ENCODE data around the gene PREP.

PREP gene

DNA sequence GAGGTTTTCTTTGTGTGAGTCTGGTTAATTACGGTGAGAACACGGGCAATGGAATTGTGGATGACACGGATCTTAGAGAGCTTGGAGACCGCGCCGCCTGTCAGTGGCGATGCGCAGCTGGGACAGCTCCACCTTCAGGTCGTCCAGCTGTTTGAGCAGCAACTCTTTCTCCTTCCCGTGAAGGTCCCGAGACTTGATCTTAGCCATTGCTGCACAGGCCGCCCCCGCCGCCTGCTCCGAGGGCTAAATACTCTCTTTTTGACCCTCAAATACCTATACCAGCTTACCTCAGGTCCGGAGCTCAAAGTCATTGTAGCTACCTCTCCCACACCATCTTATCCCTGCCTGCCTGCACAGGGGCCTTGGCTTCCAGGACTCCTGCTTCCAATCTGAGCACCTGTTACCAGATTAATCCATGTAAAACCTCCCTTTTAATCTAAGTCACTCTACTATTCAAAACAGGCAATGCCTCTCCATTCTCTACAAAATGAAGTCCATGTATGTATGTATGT, 100.2 kb downstream of the PREP start:
- DNase-seq, result no peak

DNA sequence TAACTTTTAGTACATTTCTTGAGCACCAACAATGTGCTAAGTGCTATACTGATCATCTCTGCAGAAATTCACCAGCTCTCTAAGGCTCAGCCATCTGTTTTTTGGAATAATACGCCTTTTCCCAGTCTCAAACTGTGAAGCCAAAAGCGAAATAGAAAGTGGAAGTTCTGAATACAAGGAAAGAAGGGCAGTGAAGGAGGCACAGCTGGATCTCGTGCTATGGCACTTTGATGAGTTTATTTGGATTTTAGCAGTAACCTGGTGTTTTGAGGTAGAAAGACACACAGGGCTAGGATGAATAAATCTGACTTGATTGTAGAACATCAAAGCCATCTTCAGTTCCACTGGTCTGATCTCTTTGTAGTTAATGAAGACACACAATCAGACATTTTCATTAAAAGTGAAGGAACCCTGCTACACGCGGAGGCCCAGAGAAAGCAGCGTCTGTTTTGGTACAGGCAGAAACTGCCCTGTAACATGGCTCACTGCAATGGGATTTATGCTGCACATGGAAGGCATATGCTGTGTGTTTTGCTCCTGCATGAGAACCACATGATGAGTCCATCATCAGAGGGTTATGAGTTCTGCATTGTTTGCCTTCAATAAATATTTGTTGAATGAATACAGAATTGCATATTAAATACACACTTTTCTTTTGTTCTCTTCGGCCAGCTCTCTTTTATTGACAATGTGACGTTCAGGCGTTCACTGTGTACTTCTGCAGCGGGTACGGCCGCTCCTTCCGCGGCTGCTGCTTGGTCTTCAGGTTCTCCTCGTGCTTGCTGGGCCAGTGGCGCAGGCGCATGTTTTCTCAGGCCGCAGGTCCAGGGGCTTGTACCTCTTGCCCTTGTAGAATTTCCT, 100.9 kb downstream of the PREP start:
- no peak for DNase-seq

DNA sequence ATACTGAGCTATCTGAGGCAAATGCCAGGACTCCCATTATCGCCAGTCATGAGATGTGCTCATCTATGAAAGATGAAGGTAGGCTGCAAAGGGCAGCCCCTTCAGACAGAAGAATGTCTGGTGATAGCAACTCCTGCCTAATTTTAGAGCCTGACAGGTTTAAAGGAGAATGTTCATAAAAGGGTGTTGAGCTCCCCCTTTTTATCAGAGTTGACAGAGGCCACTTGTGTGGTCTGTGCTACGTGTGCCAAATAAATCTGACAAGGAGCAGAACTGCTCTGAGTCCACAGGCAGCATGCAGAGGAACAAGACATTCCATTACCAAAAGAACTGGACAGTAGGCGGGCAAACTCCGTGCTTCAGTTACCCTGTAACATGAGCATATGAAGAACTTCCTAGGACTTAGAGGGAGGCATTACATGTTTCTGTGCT, 101.8 kb downstream of the PREP start:
- no peak for DNase-seq

DNA sequence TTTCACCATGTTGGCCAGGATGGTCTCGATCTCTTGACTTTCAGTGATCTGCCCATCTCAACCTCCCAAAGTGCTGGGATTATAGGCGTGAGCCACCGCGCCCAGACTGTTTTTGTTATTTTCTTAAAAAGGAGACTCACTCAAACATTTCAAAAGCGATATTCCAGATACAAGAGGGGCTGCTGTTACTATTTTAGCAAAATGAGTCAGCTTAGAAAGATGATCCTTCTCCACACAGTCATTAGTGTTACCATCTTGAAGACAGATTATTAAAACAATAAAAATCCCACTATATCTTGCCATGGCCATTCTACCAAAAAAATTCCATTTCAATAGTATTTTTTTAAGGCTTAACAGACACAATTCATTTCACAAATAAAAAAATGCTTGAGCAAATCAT, 102.8 kb downstream of the PREP start:
- no peak for DNase-seq

DNA sequence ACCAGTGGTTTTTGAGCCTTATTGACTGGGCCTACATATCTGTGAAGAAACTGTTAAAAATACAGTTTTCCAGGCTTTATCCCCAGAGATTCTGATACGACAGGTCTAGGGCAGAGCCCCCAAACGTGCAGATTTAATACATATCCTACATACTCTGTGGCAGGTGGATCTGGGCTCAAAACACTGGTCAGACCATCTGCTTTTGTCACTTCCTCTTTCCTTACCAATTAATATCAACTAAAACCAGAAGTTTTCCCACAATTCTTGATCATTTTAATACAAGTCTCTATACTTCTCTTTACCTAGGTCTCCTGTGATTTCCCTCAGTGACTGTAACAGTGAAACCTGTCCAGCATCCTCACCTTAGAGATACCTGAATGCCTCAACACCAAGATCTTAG, 108.8 kb downstream of the PREP start:
- no peak for DNase-seq

DNA sequence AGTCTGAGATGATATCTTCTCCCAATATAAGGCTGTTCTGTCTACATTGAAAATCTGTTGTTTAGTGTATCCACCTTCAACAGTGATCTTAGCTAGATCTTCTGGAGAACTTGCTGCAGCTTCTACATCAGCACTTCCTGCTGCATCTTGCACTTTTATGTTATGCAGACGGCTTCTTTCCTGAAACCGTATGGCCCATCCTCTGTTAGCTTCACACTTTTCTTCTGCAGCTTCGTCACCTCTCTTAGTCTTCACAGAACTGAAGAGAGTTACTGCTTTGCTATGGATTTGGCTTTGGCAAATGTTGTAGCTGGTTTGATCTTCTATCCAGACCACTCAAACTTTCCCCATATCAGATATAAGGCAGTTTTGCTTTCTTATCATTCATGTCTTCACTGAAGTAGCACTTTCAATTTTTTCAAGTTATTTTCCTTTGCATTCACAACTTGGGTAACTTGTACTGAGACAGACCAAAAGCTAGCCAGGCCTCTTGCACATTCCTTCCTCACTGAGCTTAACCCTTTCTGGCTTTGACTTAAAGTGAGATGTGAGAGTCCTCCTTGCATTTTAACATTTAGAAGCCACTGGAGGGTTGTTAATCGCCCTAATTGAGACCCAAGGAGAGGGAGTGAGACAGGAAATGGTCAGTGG, 110.1 kb downstream of the PREP start:
- DNase-seq, result no peak

DNA sequence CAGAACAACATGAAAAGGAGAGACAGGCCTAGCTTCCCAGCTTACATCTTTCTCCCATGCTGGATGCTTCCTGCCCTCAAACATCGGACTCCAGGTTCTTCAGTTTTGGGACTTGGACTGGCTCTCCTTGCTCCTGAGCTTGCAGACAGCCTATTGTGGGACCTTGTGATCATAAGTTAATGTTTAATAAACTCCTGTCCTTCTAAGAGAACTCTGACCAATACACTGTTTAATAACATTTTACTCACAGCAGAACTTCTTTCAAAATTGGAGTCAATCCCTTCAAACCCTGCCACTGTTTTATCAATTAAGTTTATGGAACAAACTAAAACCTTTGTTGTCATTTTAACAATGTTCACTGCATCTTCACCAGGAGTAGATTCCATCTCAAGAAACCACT, 111.4 kb downstream of the PREP start:
- DNase-seq, result no peak

DNA sequence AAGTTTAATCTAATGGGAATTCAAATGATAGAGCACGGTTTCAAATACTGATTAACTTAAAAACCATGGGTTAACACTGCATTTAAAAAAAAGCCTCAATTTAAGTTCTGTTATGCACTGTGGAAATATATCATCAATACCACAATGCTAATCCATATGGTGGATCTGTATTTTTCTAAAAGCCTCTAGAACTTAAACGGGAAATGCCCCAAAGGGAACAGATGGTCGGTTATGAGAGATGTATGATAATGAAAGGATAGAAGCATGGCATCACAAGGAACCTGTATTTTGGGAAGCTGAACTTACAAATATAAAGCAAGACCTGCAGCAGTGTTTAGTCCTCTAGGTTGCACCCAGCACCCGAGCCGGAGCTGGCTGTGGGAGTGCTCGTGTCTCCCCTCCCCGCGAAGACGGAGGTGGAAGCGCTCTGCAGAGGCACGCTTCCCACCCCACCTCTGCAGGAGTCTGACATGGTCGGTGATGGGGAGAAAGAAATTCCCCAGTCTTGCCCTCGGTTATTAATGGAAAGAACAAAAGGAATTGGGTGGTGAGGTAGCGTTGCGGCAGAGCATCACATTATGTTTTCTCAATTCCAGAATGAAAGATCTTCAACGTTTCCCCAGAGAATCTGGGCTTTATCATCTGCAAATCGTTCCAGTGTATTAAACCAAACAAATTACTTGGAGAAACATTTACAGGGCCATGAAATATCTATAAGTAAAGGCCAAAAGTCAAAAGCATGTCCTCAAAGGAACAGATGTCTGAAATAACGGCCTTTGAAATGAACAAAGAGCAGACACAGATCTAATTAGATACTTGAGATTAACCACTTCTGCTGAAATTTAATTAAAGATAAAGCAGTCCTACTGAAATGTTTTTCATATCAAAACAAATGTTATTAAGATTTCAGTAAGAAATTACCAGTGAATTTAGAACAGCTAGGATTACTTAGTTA, 120.0 kb downstream of the PREP start:
- DNase-seq, result no peak

DNA sequence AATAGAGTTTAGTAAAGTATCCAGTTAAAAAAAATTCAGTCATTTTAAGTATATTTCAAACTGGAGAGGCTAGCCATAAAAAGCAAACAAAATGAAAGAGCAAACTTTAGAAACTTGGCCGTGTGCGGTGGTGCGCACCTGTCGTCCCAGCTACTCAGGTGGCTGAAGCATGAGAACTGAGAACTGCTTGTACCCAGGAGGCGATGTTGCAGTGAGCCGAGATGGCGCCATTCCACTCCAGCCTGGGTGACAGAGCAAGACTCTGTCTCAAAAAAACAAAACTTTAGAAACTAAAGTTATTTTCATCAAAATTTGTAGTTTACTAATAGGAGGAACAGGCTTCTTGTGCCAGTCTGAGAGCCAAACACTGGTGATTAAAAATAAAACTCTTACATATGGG, 122.8 kb downstream of the PREP start:
- no peak for DNase-seq

DNA sequence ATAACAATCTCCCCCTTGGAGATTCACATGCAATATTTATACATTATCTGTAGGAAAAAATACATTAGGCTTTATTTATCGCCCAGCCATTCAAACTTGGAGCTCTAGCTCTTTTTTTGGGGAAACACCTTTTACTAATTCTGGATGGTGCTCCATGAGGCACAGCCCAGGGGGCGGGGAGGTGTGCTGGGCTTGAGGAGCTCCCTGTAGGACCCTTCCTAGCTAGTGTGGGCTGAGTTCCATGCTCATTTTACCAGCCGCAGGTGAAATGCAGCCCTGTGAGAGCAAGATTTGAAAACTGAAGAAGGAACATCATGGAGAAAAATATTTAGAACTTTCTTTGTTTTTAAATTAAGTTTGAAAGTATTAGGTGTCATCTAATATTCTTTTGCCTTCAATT, 123.4 kb downstream of the PREP start:
- DNase-seq, result no peak

DNA sequence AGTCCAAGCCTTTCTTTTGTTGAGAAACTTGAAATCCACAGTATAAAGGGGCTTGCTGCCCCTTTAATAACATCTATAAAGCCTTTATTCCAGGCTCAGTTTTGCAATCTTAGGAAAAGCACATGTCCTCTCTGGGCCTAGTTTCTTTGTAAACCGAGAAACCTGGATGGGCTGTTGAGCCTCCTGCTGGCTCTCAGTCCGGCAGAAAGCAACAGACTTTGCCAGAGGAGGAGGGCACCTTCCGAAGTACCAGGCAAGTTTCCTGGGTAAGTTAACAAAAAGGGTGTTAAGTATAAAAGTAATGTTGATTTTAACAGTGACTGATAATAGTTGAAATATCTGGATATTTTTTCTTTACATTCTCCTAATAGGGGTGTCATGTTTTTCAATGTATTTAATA, 124.1 kb downstream of the PREP start:
- no peak for DNase-seq

DNA sequence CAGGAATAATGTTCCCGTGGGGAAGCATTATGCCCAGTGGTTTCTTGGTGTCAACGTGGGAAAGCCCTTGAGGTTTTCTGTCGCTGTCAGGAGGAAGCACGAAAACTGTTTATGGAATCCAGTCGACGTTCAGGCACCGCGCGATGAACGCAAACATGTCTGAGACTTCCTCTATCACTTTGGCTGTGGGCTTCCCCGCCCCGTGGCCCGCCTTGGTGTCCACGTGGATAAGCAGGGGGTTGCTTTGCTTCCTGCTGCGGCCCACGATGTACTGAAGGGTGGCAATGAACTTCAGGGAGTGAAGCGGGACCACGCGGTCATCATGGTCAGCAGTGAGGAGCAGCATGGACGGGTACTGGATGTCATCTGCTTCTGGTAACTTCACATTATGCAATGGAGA, 124.8 kb downstream of the PREP start:
- DNase-seq, result no peak

DNA sequence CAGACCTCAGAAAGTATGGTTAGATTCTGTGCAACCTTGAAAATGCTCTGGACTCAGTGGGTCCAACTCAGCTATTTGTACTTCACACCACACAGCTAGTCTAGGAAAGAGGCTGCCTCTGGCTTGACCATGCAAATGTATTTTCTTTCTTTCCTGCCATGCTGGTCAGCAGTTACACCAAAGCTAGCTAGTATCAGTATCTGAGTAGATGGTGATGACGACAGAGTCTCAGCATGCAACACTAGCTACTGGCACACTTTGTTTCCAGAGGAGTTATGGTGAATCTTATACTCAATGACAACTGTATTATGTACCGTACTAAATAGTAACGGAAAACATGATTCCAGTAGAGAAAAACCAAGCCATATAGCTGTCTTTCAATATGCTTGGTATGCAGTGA, 126.5 kb downstream of the PREP start:
- DNase-seq, result no peak

DNA sequence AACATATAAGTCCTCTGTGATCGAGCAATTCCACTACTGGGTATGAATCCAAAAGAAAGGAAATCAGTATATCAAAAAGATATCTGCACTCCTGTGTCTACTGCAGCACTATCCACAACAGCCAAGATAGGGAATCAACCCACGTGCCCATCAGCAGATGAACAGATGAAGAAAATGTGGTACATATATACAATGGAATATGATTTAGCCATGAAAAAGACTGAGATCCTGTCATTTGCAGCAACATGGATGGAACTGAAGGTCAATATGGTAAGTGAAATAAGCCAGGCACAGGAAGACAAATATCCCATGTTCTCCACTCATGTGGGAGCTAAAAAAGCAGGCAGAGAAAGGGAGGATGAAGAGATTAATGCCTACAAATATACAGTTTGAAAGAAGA, 127.3 kb downstream of the PREP start:
- DNase-seq, result no peak

DNA sequence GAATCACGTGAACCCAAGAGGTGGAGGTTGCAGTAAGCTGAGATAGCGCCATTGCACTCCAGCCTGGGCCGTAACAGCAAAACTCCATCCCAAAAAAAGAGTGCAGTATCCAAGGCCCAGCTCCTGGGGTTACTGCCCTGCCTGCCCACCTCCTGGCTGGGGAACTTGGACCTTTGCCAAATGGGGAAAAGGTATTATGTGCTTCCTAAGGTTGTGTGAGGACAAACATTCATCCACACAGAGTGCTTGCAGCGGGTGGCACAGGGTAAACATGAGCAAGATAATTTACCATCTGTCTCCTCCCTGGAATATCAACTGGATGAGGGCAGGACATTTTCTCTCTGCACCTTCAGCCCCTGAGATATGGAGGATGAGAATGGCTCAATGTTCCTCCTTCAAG, 128.2 kb downstream of the PREP start:
- no peak for DNase-seq

DNA sequence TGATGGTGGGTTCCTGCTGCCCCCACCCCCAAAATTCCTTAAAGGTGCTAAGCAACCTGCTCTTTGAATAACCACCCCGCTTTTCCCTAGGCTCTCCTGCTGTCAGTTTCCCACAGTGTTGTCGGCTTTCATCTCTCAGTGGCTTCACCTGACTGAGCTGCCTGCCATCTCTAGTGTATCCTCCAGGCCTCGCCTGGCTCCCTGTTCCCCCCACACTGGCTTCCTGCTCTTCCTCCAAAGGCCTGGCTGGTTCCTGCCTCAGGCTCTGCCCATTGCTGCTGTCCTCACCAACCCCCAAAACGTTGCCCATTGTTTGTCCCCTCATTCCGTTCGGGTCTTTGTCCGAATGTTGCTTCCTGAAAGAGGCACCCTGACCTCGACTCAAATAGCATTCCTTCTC, 129.3 kb downstream of the PREP start:
- no peak for DNase-seq

DNA sequence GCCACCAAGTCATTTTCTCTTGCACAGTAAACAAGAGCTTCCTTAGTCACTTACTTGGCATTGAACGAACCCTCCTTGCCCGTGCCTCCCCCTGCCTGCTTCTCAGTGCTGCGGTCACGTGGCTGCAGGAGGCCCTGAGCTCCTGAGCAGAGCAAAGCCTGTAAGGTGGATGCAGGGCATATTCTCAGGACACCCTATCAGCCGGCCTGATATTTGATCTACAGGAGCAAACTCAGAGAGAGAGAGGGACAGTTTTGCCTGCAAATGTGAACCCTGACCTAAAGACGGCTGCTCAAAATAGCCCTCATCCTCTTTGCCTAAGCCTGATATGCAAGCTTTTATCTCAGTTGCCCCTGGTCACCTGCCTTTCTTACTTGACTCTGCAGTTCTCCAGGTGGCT, 130.1 kb downstream of the PREP start:
- DNase-seq, result no peak

DNA sequence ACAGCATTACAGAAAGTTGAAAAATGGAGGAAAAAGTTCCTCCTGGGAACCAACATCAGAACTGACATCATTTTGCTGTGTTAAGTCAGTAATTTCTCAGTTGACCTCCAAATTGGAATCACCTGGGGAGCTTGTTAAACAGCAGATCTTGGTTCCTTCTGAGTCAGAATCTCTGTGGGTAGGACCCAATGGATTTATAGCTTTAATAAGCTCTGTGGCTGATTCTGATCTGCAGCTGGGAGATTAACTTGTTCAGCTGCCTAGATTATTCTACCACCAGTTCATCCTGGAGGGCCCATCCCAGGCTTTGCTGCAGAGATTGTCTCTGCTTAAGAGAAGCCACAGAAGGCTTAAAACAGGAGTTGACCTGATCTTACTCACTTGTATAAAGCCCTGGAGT, 132.4 kb downstream of the PREP start:
- DNase-seq, result no peak

DNA sequence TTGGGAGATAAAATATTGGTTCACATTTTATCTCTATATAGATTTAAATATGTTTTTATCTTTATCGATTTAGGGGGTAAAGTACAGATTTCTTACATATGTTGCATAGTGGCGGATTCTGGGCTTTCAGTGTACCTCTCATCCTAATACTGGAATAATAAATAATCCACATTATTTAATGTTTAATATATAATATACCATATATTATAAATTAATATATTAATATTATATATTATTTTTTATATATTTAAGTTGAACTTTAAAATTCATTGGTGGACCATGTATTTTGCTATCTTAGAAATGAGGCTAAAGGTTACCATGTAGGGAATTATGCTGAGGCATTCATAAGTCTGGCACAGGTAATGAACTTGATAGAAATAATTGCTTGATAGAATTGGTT, 133.5 kb downstream of the PREP start:
- DNase-seq, result no peak

DNA sequence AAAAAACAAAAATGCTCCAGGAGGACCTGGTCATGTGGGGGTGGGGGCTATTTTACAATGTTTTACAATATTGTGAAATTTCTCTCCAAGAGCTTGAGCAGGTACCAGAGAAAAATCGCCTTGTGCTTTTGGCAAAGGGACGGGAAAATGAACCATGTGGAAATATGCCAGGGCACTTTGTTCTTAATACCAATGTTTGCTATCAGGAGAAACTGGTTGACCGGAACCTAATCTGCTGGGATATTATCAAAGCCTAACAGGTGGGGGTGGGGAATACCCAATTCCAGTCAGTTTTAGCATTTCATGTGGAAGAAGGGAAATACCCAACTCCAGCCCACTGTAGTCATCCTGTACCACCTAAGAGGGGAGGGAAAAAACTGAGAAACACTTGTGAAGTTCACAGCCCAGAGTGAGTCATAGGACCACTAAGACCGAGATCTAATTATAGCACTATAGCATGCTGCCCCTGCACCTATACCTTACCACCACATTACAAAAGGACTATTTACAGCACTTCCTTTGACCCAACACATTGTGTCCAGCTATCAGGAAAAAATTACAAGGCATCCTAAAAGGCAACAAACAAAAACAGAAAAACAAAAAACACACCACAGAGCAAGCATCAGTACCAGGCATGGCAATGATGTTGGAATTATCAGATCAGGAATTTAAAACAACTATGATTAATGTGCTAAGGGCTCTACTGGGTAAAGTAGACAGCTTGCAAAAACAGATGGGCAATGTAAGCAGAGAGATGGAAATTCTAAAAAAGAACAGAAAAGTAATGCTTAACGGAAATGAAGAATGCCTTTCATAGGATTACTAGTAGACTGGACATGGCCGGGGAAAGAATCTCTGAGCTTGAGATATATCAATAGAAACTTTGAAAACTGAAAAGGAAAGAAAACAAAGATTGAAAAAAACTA, 138.9 kb downstream of the PREP start:
- no peak for DNase-seq

DNA sequence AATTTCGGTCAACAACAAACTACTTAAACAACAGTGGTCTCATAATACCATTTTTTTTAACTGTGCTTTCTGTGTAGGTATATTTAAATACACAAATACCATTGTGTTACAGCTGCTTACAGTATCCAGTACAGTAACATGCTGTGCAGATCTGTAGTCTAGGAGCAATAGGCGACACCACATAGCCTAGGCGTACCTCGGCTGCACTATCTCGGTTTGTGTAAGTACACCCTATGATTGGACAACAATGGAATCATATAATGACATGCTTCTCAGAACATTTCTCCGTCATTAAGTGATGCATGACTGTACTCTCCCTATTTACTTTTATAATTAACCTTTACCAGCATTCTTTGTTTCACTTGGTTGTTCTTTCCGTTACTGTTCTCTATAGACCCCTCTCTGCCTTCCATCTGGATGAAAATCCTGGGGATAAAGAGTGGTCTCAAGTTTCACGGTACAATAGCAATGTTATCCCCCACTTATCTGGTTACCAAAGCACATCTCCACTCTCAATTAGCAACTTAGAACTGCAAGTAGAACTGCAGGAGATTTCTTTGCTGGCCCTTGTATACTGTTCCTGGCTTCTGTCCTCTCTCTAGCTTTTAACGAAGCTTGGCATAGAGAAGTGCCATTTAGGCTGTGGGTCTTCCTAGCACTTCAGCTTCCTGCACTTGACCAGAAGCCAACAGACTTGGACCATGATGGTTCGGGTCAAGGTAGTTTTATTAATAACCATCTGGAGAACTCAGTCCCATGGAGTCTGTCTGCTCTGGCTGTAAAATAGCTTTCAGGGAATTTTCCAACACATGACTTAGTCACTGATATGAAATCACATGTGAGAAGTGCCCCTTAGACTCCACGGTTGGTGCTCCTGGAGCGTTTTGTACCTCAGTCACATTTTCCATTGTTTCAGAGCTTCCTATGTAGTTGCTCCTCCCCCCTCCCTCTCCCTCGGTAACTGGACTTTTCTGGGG, 142.7 kb downstream of the PREP start:
- no peak for DNase-seq
